Lower leg skin (tissue), 3 donors: Measurements from ENCODE around the gene KRT6B.

ENCODE experiments used
- CTCF ChIP-seq, 3 donors: fragments of 450-650 bp; IDR thresholded peaks; one replicate each; pipeline ENCODE4 v1.5.1; 2016; ENCODE audit warnings: antibody characterized with exemption in 3 of 3, mild to moderate bottlenecking in 3 of 3, moderate library complexity in 2 of 3
- POLR2A ChIP-seq, 2 donors: fragments of 450-650 bp; IDR thresholded peaks; one replicate each; pipeline ENCODE4 v1.6.1; 2016 to 2017; ENCODE audit warnings: antibody characterized with exemption in 2 of 2, mild to moderate bottlenecking in 1 of 2, moderate library complexity in 1 of 2

DNA sequence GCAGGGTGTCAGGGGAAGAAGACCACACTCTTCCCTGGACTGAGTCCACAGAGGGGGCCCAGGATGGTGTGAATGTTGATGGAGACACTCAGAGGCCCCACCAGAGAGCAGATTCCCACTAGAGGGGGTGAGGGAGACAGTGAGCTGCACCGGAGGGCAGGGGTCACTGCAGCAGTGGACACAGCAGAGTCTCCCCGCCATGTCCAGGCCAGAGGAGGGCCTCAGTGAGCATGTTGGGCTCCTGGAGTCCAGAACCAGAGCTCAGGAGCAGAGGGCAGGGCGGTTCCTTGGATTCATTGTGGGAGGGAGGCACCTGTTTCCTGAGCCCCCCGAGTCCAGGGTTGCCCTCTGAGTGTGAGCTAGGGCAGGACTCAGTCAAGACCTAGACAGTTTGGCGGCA, 44.0 kb downstream of the KRT6B start:
- TF ChIP-seq POLR2A (IDR thresholded peaks at IDR 0.05) (no peak), CTCF (IDR thresholded peaks at IDR 0.05) (no peak)
